Inferior parietal cortex (tissue), 1 donor: ENCODE results near the gene KLRF2.

Experiments used
- DNase-seq: peaks from one replicate; pipeline ENCODE4 v3.0.0-alpha.2; 2016; ENCODE audit errors: extremely low spot score

Gene KLRF2

DNA sequence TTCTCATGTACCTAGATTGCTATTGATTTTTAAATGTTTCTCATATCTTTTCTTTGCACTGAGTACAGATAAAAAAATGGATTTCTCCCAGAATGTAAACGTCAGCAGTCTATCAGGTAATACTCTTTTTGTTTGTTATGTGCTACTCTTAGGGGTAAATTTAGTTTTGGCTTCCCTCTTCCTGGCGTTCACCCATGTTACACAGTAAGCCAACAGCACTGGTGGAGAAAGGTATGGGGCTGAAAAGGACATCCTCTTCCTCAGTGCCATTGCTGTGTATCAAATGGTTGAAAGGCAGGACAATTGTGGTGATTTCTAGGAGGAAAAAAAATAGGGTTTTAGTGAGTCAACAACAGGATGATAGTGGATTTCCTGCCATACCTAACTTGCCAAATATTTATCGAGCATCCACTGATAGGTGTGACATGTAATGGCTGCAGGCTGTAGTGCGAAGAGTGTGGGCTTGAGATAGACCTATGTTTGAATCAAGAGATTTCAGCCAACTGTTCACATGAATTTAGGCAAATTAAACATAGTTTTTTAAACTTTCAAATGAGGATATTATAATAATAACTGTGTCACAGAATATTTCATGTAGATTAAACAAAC, 7.5 kb downstream of the KLRF2 start:
- no peak for DNase-seq

DNA sequence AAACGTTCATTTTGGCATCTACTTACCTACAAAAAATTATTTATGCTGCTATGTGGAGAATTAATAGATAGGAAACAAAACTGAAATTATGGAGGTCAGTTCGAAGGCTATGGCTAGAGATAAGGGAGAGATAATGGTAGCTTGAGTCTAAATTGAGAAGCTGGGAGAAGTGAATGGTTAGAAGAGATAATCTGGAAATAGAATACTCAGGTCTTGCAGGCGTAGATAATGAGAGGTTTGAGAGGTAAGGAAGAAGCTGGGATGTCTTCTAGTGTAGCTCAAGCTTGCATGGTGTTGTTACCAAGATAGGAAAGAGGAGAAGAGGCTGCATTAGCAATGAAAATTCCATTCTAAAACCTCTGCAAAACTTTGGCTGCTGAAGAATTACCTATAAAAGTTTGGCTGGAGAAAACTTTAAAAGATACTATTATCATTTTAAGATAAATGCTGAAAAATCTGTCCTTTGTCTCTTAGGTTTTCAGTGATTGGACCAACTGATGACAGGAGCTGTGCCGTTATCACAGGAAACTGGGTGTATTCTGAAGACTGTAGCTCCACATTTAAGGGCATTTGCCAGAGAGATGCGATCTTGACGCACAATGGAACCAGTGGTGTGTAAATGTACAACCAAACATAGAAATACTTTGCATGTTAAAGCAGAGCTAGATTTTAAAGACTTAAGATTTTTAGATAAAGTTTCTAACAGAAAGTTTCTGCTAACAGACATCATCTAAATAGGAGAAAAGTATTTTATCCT, 14.1 kb downstream of the KLRF2 start:
- no peak for DNase-seq

DNA sequence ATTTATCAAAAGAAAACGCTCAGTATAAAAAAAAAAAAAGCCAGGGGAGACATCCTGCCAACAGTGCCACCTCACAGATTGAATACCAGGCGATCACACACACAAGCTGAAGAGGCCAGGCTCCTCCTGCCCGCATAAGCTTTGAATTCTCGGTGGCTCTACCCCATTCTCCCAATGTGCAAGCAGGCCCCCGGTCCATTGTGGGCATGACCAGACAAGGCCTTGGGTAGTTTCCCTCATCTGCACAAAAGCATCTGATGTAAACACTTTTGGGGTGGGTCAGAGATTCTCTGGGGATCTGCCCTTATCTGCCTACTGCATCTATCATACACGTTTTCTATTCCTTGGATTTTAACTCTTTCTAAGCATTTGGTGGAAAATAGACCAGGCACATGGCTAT, 16.2 kb downstream of the KLRF2 start:
- no peak for DNase-seq

DNA sequence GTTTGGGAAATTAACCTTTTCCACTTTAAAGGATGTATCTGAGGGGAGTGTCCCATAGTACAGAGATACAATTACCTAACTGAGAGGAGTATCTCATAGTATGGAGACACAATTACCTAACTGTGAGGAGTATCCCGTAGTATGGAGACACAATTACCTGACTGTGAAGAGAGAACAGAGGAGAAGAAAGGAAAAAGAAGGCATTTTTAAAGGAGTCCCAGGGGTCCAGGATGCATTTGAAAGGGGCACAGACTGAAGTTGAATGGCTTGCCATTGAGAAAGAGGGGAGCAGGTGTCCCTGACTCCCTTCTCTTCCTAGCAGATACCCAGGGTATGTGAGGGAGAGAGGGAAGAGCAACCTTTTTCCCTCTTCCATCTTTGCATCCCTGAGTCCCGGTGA, 17.9 kb downstream of the KLRF2 start:
- no peak for DNase-seq

DNA sequence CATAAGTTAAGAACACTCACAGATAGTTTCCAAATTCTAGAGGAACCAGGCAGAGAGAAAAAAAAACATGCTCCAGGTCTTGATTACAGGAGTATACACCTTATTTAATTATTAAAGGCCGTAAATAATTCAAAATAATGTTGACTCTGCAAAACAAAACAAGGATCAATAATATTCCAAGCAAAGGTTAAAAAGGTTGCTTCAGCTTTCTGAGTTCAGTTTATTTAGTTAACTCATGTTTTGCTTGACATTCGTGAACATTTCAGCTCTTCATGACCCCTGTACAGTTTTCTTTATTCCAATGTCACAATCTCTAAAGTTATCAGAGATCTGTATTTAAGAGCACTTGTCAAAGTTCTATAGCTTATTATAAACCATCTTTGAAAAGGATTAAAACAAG, 19.6 kb downstream of the KLRF2 start:
- DNase-seq: no peak

DNA sequence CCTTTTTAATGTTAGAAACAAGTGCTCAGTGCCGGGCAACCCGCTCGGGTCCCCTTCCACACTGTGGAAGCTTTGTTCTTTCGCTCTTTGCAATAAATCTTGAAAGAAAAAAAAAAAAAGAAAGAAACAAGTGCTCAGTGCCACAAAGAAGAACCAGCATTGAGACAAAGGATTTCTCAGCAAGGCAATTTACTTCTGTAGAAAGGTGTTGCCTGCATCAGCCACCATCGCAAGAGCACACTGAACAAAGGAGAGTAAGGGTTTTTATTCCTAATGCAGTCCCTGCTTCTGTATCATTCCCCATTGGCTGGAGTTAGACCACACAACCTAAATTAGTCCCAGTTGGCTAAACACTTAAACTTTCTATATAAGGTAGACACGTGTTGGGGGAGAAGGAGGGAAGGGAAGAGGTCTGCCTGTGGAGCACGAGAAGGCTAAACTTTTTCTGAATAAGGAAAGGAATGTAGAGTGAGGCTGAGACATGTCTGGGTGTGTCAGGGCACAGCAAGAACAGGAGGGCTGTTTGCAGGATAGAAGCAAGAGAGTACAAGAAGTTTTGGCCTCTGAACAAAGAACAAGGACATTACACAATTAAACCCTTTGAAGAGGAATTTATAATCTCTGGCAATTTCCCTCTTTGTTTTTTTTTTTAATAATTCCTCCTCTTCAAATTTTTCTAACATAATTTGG, 21.4 kb downstream of the KLRF2 start:
- DNase-seq: no peak

DNA sequence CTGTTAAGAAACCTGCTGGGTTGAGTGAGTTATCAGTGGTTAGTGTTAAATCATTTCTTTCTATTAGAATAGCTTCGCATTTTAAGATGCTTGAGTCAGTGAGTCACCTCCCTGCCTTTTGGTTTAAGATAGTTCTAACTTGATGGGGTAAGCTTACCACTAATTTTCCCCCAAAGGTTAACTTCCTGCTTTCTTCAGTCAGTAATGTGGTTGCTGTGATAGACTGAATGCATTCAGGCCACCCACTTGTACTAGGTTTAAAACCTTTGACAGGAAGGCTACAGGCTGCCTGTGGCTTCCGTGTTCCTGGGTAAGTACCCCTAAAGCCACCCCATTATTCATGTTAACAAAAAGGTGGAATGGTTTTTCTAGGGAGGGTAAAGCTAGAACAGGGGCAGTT, 25.6 kb downstream of the KLRF2 start:
- DNase-seq: no peak

DNA sequence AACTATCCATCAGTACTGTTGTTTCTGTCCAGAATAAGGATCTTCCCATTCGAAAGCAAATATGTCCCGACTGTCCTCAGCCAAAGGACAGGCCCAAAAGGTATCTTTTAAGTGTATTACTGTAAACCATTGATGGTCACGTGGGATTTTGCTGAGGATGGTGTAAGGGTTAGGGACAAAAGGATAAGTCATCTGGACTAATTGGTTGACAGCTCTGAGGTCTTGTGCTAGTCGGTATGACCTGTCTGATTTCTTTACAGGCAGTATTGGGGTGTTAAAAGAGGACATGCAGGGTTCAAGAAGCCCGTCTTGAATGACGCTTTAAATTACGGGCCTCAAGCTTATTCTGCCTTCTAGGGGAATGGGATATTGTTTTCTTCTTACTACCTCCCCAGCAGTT, 26.5 kb downstream of the KLRF2 start:
- DNase-seq: no peak

DNA sequence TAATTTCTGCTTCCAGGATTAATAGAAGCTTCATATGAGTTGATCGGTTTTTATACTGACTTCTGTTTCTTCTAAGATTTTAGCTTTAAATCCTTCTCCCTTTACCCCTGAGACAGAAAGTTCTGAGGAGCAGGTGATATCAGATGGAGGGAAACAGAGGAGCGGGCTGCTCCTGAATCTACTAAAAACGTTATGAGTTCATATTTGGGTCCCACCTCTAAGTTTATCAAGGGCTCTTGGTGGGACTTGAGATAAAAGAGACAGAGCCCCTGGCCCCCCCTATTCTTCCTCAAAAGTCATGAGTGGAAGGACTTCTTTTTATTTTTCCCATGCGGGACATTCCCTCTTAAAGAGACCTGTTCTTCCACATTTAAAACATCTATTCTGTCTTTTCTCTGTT, 27.1 kb downstream of the KLRF2 start:
- DNase-seq: no peak

DNA sequence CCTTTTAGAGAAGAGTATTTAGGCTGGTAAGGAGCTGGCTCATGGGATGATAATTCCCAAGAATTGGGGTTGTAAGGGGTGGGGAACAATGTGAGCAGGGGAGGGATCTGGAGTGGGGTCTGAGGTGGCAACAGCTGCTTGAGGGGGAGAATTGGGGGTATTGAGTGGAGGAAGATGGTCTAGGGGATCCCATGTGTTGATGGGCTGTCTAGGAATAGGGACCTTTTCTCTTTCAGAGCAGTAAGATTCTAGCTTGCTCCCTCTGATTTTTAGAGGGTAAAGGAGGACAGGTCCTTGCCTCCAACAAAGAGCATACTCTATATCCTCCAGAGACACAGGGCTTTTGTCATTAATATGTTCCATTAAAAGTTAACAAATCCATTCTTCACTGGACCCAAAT, 28.4 kb downstream of the KLRF2 start:
- DNase-seq: no peak

DNA sequence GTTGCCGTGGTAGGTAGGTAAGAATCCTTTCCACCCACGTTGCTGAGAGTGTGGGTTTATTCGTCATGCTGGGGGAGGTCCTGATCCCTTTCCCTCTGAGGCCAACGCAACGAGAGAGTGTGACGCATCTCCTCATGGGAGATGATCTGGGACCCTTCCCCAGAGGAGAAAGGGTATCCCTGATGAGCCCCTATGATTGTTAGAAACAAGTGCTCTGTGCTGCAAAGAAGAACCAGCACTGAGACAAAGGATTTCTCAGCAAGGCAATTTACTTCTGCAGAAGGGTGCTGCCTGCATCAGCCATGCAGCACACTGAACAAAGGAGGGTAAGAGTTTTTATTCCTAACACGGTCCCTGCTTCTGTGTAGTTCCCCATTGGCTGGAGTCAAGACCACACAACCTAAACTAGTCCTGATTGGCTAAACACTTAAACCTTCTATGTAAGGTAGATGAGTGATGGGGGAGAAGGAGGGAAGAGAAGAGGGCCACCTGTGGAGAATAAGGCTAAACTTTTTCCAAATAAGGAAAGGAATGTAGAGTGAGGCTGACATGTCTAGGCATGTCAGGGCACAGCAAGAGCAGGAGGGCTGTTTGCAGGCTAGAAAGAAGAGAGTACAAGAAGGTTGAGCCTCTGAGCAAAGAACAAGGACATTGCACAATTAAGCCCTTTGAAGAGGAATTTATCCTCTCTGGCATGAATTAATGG, 29.6 kb downstream of the KLRF2 start:
- DNase-seq: no peak

DNA sequence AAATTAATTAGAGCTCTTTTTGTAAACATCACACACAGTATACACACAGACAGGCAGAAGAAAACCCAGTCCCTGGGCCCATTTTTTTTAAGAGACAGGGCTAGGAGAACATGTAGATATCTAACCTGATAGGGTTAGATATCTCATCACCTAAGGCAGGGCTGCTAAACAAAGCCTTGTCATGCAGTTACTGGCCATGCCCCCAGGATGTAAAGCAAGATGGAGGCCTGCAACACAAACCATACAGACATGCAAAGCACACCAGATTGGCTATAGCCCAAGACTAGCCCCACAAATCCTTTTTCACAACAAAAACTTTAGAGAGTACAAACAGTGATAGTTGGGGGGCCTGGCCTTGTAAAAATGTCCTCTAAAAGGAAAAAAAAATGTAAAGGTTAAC, 30.4 kb downstream of the KLRF2 start:
- DNase-seq: no peak

DNA sequence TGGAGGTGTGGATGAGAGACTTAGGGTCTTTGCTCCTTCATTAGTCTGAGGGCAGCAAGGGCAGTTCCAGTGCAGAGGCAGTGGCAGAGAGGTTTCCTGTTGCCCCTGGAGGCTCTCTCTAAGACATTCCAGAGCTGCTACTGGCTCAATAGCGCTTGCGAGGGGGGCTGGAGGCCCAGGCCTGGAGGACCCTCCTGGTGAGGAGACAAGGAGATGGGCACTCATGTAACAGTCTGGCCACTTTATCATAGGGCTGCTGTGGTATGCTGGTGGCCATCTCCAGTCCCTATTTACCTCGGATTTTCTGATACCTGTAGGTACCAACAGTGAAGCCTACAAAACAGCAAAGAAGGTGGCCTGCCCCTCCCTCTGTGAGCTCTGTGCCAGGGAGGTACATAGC, 38.2 kb downstream of the KLRF2 start:
- DNase-seq: no peak

DNA sequence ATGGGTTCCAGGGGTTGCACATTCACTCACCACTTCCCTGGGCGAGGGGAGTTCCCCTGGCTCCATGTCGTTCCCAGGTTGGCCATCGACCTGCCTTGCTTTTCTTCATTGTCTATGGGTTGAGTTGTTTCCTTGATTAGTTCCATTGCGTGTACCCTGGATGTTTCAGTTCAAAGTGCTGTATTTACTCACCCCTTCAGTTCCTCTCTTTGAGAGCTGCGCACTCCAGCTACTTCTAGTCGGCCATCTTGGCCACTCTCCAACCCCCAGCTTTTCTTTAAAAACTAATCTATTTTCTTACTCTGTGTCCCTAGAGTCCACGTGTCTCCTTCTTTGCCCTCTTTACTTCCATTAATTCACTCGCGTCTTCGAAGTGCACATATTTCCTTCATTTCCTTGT, 39.2 kb downstream of the KLRF2 start:
- no peak for DNase-seq

DNA sequence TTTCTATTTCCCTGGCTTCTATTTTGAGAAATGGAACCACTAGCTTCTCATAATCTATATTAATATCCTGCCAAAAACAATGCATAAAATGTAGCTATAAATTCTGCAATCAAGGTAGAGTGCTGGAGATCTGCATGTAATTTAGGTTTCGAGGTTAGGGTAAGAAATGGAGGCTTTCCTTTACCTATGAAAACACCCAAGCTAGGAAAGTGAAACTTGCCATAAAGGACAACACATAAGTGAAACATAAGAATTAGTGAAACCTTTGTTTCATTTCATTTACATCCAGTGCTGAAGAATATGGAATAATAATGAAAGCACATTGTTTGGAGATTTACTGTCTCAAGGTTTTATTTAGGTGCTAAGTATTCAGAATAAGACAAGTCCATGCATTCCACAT, 41.1 kb downstream of the KLRF2 start:
- no peak for DNase-seq

DNA sequence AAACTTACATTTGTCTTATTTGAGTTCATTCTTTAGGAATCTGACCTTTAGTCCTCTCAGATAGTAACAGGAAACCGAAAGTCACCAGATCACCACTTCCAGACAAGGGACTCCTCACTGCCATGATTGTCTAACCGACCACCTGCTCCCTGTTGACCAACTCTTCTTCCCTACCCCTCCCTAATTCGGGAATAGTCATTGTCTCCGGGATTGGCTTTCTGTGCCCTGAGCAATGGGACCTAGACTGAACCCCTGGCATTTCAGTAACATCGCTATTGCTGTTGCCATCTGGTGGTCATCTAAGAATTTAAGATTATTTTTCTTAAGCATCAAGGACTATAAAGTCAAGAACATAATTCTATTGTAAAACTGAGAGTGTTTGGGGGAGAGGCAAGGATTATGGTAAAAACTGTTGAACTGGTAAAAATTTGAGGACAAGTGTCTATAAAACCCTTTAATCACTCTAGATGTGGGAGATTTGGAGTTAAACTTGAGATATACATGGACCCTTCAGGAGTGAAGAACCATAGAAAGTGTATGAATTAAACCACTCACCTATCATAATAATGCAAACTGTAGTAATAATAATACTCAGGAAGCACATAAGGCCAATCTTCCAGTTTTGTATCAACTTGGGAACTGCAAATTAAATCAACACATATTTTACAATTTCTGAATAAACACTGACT, 44.6 kb downstream of the KLRF2 start:
- DNase-seq: peak; percentile 42

DNA sequence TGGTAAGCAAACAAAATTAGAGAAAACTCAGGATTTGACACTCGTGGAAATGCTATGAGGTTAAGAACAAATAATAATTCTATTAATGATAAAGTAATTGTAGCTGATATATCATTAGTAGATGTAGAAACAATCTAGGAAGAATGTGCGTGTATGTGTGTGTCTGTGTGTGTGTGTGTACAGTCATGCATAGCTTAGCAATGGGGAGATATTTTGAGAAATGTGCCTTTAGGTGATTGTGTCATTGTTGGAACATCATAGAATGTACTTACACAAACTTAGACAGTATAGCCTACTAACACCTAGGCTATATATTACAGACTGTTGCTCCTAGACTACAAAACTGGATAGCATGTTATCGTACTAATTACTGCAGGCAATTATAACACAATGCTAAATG, 45.6 kb downstream of the KLRF2 start:
- no peak for DNase-seq

DNA sequence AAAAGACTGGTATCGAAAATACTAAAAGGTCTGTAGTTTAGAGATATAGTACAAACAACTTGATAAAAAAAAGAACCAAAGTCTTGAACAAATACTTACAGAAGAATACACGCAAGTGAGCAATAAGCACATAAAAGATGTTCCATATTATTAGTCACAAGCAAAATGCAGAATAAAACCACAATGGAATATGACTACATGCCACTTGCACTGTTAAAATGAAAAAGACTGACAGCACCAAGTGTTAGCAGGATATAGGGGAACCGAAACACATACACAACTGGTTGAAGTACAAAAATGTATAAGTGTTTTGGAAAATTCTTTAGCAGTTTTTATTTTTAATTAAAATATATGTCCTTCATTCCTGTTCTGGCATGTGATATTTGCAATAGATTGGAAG, 47.3 kb downstream of the KLRF2 start:
- no peak for DNase-seq

DNA sequence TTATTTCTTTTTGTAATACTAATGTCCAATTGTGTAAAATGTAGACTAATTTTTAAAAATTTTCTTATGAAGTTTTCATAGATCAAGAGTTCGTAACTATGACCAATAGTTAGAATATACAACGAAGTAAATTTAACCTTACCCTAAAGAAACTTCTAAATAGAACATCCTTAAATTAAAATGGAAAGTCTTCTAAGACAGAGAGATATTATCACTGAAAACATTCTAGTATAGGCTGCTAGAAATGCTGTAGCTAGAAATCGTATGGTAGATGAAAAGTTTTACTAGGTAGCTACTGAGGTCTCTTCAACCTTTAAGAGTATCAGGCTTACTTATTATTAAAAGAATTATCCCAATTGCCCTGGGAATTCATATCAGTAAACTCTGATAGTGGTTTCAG, 50.0 kb downstream of the KLRF2 start:
- no peak for DNase-seq

DNA sequence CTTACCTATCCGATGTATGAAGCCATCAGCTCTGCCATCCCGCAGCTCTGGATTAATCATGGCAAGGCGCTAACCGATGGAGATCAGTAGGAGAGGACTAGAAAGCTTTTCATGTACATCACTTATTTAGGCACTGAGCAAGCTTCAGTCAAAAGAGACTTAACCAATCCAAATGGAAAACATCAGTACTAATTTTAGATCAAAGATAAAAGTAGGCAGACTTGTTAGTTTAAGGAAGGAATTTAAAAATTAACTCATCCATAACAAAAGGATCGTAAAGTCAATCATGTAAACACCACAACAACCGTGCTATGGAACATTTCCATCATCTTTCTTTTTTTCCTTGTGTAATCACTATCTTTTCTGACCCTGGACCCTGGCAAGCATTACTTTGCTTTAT, 51.0 kb downstream of the KLRF2 start, which contains the start of gene CLEC2A:
CLEC2A (minus strand) TSS at position 101 of the 400 bp plus-strand sequence; CDS start at position 60, 41 bp downstream.
- no peak for DNase-seq

DNA sequence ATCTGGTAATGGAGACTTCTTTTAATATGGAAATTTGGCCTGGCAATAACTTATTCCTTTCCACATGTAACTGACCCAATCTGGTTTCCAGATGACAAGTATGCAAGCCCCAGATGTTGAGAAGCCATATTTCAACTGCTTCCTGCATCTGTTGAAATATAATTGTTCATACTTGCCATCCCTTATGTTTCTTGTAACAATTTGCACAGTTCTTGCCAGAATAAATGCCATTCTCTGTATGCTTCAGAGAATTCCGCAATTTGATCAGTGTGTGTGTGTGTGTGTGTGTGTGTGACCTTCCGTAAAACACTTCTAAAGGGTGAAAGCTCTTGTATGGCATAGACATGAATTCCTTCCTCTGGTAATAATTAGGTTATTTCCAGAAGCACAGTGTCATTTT, 52.7 kb downstream of the KLRF2 start:
- no peak for DNase-seq

DNA sequence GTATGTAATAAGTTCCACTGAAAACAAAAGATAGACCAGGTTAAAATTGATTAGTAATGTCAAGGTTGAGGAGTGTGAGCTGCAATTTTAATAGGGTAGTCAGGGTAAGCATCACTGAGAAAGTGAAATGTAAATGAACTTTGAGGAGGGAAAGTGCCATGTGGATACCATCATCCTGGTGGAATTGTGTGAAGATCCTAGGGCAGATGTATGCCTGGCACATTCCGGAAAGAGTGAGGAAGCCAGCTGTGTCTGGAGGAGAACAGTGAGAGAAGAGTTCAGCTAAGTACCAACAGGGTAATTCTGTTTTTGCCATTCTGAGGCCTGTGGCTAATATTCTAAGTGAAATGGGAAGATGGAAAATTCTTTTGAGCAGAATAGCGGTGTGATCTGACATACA, 53.7 kb downstream of the KLRF2 start:
- no peak for DNase-seq
